ENCODE results near the gene SRL.
A peak's percentile ranks its signal among the peaks of the same experiment; 100 is the strongest.

Gene SRL

GRCh38 chr16:4241928-4242283 lies at the start of gene SRL:
TSS of gene SRL (minus strand) at chr16:4242080. CDS start at chr16:4242067, 13 bp downstream.
- Mint-ChIP-seq H3K36me3 (ENCODE audit: low read depth) (peaks cover 5% of the 10 kb centered on the region), H3K4me3 (peak within 1 kb of the TSS; percentile 63), H3K4me1 (peaks cover 86% of the 10 kb centered on the region), H3K9me3 (peaks cover 11% of the 10 kb centered on the region), H3K27me3 (ENCODE audit: low read depth, poor library complexity) (peaks cover 8% of the 10 kb centered on the region), H3K27ac (peak within 1 kb of the TSS; percentile 61)
- TF ChIP-seq, protein P1, sequence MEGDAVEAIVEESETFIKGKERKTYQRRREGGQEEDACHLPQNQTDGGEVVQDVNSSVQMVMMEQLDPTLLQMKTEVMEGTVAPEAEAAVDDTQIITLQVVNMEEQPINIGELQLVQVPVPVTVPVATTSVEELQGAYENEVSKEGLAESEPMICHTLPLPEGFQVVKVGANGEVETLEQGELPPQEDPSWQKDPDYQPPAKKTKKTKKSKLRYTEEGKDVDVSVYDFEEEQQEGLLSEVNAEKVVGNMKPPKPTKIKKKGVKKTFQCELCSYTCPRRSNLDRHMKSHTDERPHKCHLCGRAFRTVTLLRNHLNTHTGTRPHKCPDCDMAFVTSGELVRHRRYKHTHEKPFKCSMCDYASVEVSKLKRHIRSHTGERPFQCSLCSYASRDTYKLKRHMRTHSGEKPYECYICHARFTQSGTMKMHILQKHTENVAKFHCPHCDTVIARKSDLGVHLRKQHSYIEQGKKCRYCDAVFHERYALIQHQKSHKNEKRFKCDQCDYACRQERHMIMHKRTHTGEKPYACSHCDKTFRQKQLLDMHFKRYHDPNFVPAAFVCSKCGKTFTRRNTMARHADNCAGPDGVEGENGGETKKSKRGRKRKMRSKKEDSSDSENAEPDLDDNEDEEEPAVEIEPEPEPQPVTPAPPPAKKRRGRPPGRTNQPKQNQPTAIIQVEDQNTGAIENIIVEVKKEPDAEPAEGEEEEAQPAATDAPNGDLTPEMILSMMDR (IDR thresholded peaks at IDR 0.05), result no peak
- DNase-seq, result no peak

DNA sequence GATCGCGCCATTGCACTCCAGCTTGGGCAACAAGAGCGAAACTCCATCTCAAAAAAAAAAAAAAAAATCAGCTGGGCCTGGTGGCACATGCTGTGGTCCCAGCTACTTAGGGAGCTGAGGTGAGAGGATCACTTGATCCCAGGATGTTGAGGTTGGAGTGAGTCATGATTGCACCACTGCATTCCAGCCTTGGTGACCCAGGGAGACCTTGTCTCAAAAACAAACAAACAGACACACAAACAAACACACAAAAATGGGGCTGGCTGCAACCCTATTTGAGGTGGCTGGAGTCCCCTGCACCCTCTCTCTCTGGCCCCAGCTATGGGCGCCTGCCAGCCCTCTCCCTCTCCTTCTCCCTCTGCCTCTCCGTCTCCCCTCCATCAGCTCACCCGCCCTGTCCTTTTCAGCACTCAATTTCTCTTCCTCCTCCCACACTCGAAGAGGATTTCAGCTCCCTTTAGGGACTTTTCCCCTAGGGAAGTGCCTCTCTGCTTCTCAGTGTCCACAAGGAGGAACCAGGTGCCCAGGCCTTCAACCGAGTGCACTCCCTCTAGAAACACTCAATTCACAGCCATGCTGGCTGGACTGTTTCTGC lies 48.5 kb upstream of the SRL start:
- Mint-ChIP-seq H3K36me3 (ENCODE audit: low read depth) (no peaks in the 10 kb centered on the region), H3K9me3 (no peaks in the 10 kb centered on the region), H3K4me3 (peak overlapping the region; percentile 46), H3K27me3 (ENCODE audit: low read depth, poor library complexity) (peaks cover 3% of the 10 kb centered on the region), H3K4me1 (peaks cover 71% of the 10 kb centered on the region), H3K27ac (peak overlapping the region; percentile 92)
- TF ChIP-seq, protein P1 (IDR thresholded peaks at IDR 0.05), result no peak
- no peak for DNase-seq

DNA sequence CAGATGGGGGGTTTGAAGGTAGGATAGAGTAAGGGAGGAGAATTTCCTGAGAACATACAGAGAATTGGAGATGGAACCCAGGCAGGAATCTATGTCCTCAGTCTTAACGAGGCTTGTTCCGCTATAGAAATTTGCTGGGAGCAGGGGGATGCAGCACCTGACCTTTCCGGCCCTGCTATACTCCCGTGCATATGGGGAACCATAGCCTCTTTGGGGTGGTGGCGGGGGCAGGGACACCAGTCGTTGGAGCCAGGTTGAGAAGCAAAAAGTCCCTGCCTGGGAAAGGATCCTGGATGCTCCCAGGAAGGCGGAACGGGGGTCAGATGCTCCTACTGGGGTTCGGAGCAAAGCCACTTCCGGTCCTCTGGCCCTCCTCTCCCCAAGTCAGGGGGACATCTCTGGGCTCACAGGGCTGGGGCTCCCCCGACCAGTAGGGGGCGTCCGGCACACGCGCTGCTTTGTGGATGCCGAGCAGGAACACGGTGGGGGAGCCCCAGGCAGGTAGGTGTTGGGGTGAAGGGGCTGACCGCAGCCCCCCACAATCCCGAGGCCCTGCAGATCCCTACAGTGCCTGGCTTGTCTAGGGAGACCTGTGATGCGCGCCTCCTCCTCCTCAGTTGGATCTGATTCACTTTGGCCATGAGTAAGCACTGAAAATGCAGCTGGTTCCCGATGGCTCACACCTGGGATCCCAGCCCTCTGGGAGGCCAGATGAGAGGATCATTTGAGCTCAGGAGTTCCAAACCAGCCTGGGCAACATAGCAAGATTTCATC lies 46.5 kb upstream of the SRL start:
- Mint-ChIP-seq H3K4me1 (peaks cover 68% of the 10 kb centered on the region), H3K9me3 (no peaks in the 10 kb centered on the region), H3K36me3 (ENCODE audit: low read depth) (no peaks in the 10 kb centered on the region), H3K4me3 (no peak overlapping the region), H3K27me3 (ENCODE audit: low read depth, poor library complexity) (peaks cover 3% of the 10 kb centered on the region), H3K27ac (no peak overlapping the region)
- TF ChIP-seq, protein P1 (IDR thresholded peaks at IDR 0.05), result peak; percentile 82
- peak; percentile 83 for DNase-seq

- no peak for DNase-seq
- H3K4me1 Mint-ChIP-seq, result peaks cover 45% of the 10 kb centered on the region
- no peak overlapping the region for H3K4me3 Mint-ChIP-seq
- no peak overlapping the region for H3K27ac Mint-ChIP-seq
- peaks cover 9% of the 10 kb centered on the region for H3K36me3 Mint-ChIP-seq (ENCODE audit: low read depth)
- H3K9me3 Mint-ChIP-seq, result peaks cover 16% of the 10 kb centered on the region
- no peaks in the 10 kb centered on the region for H3K27me3 Mint-ChIP-seq (ENCODE audit: low read depth, poor library complexity)
- TF ChIP-seq, protein P1 (IDR thresholded peaks at IDR 0.05), result no peak
Observed at GRCh38 chr16:4285167-4285566, 43.3 kb upstream of the SRL start.

DNA sequence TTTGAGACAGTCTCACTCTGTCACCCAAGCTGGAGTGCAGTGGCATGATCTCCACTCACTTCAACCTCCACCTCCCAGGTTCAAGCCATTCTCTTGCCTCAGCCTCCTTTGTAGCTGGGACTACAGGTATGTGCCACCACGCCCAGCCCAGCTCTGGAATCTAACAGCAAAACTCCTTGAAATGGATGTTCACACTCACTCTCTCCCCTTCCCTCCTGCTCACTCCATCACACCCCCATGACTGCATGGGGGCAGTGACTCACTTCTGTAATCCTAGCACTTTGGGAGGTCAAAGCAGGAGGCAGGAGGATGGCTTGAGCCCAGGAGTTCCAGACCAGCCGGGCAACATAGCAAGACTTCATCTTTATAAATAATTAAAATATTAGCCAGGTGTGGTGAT lies 42.1 kb upstream of the SRL start:
- Mint-ChIP-seq H3K36me3 (ENCODE audit: low read depth) (peaks cover 10% of the 10 kb centered on the region), H3K27ac (peak overlapping the region; percentile 81), H3K4me1 (peaks cover 42% of the 10 kb centered on the region), H3K9me3 (peaks cover 17% of the 10 kb centered on the region), H3K4me3 (no peak overlapping the region), H3K27me3 (ENCODE audit: low read depth, poor library complexity) (no peaks in the 10 kb centered on the region)
- DNase-seq, result no peak
- TF ChIP-seq, protein P1 (IDR thresholded peaks at IDR 0.05), result no peak
